GM18511 (cell line): Measurements from ENCODE around the gene SMOC2.
"Not testable (repeated sequence)": the region's sequence is repeated elsewhere in the genome, so short reads cannot be mapped to it uniquely, and the experiment has no call there.

Experiments
- ATAC-seq: cut with Tn5 transposase; IDR thresholded peaks from one replicate; pipeline ENCODE4 v1.9.1; 2021; ENCODE audit warnings: mild to moderate bottlenecking, moderate library complexity; ENCODE audit not compliant: unreplicated experiment

The SMOC2 gene

GRCh38 chr6:168597471-168597875, 156.5 kb downstream of the SMOC2 start:
- ATAC-seq, result no peak

DNA sequence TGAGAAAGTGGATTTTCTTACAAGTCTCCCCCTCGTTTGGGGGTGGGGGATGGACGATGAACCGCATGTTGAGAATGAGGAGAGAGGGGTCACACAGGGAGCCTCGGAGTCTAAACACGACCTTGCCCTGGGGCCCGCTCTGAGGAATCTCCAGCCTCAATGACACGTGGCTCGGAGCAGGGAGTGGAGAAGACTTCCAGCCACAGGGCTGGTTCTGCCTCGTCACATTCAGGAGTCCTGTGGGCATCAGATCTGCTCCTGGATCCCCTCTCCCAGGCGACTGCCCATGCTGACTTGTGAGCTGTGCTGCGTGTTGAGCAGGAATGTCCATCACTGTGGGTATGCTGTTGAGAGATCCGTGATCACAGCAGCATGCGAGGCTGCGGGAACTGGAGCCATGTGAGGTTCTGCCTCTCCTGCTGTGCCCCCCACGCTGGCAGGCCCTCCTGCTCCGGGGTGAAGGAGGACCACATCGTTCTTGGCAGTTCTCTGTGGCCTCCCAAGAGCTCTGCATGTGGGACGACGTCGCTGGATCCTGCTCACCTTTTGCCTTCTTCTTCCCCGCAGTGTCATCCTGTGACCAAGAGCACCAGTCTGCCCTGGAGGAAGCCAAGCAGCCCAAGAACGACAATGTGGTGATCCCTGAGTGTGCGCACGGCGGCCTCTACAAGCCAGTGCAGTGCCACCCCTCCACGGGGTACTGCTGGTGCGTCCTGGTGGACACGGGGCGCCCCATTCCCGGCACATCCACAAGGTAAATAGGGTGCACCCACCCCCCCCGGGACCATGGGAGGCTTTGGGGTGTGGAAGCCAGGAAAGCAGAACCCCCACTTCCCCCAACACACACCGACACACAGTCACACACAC, 157.5 kb downstream of the SMOC2 start:
- ATAC-seq, result no peak

GRCh38 chr6:168599118-168599494, 158.1 kb downstream of the SMOC2 start:
- no peak for ATAC-seq

DNA sequence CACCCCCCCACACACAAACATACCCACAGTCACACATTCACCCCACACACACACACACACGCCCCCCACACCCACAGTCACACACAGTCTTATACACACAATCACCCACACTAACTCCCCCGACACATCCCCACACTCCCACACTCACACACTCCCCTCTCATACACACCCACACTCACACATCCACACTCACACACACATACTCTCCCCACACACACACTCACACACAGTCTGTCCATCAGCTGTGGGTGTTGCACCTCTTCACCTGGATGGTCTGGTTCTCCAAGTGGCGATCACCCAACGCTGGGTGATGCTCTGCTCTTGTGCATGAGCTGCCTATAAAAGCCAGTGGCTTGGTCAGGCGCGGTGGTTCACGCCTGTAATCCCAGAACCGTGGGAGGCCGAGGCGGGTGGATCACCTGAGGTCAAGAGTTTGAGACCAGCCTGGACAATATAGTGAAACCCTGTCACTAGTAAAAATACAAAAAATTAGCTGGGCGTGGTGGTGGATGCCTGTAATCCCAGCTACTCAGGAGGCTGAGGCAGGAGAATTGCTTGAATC, 158.9 kb downstream of the SMOC2 start:
- ATAC-seq, result no peak

DNA sequence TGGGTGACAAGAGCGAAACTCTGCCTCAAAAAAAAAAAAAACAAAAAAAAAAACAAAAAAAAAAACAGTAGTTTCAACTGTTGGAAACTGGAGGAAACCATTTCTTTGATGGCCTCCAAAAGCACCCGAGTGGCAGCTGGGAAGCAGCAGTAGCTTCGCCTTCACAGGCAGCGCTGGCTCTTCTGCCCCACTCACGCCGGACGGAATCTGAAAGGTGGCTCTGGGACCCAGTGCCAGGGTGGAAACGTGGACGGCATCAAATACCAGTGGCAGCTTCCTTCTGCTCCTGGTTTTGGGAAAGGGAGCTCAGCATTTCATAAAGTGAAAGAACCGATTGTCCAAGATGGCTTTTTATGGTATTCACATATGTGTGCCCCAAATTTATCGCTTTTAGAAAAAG, 159.4 kb downstream of the SMOC2 start:
- ATAC-seq, result no peak

DNA sequence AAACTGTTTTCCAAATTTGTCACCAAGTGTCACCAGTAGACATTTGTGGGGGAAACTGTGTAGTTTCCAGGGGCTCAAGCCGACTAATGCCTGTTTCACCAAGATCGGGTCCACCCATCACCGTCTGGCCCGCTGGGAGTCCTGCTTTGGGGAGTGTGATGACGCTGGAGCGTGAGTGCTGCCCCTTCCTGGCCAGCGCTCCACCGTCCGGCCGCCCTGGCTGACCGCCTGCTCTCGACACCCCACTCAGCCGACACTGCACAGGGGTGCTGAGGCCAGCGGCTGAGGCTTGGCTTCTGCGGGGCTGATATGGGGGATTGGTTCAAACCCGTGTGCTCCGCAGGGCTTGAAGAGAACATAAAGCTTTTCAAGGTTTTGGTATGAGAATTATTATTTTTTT, 160.1 kb downstream of the SMOC2 start:
- ATAC-seq, result no peak

- ATAC-seq, result no peak
Measured at GRCh38 chr6:168601546-168601945, 160.6 kb downstream of the SMOC2 start.

GRCh38 chr6:168602576-168602975, 161.6 kb downstream of the SMOC2 start:
- no peak for ATAC-seq

DNA sequence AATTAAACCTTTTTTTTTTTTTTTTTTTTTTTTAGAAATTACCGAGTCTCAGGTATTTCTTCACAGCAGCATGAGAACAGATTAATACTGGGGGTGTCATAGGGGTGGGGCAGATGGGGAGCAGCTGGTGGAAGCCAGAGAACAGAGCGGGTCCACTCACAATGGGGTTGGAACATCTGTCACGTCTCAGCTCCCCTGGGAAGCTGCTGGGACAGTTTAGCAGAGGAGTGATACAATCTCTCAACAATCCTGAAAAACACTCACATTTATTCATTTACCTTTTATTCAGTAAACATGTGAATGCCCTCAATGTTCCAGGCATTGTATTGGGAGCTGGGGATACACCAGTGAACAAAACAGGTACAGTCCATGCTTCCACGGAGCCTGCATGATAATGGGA, 162.2 kb downstream of the SMOC2 start:
- no peak for ATAC-seq

GRCh38 chr6:168605964-168606363, 165.0 kb downstream of the SMOC2 start:
- no peak for ATAC-seq

DNA sequence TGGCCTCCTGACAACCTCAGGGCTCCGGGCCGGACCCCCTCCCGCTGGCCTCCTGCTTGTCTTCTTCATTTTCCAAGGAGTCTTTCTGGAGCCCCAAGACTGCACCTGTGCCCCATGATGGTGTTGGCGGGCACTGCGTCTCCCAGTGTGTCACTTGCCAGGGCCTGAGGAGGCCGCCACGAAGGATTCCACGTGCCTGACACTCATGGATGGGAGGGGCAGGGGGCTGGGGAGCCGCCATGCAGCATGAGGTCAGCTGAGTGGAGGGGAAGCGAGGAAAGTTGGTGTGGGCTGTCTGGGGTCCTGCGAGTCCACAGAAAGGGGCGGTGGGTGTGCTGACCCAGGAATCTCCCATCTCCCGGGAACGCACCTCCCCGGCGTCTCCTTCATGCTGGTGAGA, 165.7 kb downstream of the SMOC2 start:
- no peak for ATAC-seq

DNA sequence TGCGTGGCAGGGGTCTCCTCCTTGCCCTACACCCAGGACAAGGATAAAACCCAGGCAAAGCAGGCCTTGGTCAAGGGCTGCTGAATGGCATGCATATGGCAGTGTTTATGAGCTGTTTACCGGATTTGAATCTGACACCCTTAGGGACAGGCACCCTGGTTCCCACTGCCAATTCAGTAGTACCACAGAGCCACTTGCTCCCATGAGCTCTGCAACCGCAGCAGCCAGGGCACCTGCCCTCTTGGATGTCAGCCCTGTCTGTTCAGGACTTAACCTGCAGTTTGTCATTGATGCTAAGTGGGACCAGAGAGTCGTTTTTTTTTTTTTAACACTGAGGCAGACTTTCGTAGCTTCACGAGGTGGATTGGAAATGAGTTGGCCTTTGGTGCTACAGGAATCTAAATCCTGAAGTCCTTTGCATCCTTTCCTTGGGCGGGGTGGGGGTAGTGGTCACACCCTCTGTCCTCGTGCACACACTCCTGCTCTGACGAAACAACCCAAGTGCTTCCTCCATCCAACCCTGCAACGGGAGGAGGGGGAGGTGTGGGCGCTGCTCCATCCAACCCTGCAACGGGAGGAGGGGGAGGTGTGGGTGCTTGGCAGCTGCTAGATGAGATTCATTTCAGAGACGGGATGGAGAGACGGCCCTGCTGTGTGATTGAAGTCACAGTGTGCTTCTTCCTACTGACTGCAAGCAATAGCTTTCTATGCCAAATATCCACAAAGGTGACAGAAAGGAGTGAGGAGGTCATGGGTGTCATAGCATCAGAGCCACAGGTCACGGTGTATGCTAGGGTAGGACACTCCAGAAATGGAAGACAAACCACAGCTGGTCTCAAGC, 166.5 kb downstream of the SMOC2 start:
- ATAC-seq, result no peak

- no peak for ATAC-seq
Measured at GRCh38 chr6:168608113-168608400, 167.1 kb downstream of the SMOC2 start.

DNA sequence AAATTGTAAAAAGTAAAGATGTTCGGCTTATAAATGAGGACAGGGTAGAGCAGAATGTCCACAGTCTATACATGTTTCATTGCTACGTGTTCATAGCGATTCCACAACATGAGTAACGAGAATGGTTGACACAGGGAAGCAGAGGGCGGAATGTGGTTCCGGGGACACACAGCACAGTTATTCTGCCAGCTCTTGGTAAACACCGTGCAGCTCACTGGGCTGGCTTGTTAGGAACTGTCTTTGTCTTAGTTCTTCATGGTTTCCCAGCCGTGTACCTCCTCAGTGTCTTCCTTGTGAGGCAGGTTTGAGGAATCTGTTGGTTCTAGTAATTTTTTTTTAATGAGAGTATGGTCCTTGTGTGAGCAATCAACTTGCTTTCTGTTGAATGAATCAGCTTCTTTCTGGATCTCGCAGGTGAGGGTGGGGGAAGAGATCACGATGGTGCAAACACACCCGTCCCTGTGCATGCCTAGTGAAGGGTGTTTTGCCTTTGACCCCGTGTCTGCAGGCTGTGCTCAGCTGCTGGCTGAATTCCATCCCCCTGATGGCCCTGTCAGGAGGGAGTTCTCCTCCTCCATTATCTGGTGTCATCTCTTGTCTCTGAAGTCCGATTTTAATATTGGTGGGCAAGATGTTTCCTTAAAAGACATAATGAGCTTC, 168.2 kb downstream of the SMOC2 start:
- no peak for ATAC-seq

- no peak for ATAC-seq
Measured at GRCh38 chr6:168609914-168610490, 169.0 kb downstream of the SMOC2 start.

DNA sequence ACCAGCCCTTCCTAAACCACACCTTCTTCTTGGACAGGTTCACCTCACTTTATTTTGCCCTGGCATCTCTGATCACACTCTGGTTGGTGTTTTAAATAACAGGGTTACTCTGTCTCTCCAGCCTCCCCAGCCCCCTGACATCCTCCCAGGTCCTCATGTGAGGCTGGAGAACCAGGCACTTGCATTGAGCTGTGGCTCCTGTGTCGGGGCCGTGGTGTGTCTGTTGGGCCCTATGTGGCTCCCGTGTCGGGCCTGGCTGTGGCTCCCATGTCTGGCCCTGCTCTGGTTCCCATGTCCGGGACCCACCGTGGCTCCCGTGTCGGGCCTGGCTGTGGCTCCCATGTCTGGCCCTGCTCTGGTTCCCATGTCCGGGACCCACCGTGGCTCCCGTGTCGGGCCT, 170.0 kb downstream of the SMOC2 start:
- ATAC-seq, result not testable (repeated sequence)

- no peak for ATAC-seq
Measured at GRCh38 chr6:168611691-168612090, 170.7 kb downstream of the SMOC2 start.

DNA sequence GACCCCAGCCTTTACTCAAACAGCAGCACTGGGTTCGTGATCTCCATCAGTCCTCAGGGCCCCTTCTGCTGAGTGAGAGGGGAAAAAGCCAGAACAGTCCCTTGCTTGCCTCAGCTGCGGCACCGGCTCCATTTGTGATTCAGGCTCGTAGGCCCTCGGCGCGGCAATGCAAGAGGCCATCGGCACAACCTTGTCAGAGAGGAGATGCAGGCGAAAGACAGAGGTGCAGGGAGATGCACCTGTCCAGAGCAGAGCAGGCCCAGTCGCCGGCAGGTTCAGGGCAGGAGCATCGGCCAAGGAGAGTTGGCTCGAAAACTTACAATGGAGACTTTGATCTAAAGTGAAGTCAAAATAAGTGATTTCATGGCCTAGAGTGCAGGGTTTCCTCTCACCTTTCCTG, 171.6 kb downstream of the SMOC2 start:
- ATAC-seq, result no peak

DNA sequence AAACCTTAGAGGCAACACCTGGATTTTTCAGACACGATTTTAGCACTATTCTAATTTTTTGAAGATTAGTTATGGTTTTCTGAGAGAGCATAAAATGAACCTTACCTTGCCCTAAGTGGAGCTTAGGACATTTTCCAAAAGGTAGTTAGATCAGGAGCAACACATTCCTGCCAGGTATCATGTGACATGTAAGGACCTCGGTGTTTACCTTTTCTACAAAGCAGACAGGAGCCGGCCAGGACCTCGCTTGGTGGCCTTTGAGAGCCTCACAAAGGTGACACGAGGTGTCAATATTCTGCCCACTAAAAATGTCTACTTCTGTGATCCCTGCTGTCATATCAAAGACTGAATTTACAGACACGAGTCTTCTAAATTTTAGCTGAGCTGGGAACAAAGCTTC, 174.9 kb downstream of the SMOC2 start:
- ATAC-seq, result no peak

DNA sequence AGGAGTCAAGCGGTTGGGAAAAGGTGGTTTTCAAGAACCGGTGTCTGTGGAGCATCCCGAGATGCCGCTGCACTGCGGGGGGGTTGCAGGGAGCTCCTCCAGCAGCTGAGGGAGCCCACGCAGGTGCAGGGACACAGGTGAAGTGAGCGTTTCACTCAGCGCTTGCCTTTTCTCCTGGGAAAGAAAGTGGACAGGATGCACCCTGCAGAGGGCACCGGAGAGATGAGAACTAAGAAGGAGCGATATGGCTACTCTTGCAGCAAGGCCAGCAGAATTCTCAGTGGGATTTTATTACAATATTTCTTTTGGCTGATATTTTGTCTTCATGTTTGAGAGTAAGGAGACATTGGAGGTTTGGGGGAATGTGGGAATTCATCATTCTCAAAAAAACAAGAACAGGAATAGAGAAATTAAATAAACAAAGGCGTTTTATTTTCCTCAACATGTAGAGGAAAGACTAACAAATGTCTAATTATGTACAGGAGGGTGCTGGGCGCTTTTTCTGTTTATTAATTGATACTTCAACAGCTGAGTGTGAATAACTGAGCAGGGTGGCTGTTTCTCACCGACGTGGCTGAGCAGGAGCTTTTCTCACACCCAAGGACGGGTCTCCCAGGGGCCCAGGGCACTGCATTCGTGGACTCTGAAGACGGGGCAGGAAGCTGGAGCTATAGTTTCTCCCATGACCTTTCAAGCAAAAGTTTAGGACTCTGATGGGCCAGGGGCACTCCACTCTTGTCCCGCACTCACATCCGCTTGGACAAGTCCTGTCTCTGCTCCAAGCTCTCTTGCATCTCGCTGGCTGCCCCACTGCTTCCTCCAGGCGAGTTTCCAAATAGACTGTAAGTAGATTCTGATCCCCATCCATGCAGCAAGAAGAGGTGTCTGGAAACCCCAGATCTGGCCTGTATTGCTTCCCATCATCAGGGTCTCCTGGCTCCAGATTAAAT, 176.1 kb downstream of the SMOC2 start:
- no peak for ATAC-seq
